Stimulated activated CD8-positive, alpha-beta memory T cell treated with anti-CD3 and anti-CD28 coated beads, Interleukin-12 subunit alpha, Interleukin-12 subunit beta, amount 100 ng/mL, for 24 hours (primary cell): ENCODE results near the gene PRSS1.

Source experiments
- DNase-seq: peaks from one replicate; pipeline ENCODE4 v3.0.0-alpha.2; 2020; ENCODE audit errors: extremely low read depth

PRSS1 gene

GRCh38 chr7:142793156-142793555 is 43.9 kb downstream of the PRSS1 start:
- DNase-seq: no peak

DNA sequence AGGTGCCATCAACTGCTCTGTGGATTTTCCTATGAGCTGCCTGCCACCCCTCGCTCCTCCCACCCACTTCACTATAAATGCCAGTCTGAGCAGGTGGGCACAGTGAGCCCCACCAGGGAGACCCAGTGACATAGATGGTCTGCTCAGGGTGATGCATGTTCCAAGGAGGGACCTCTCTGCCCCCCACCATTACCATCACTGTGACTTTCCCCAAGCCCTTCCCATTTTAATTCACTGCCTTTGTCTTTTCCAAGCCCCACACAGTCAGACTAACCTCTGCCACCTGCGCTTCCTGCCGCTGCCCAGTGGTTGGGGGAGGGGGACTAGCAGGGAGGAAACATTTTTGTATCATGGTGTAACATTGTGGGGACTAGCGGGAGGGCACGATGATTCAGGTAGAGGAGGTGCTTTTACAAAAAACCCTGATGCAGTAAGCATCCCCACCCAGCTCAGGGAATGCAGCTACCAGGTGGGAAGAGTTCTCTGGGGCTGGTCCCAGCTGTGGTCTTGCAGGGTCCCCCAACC is 46.1 kb downstream of the PRSS1 start:
- no peak for DNase-seq

DNA sequence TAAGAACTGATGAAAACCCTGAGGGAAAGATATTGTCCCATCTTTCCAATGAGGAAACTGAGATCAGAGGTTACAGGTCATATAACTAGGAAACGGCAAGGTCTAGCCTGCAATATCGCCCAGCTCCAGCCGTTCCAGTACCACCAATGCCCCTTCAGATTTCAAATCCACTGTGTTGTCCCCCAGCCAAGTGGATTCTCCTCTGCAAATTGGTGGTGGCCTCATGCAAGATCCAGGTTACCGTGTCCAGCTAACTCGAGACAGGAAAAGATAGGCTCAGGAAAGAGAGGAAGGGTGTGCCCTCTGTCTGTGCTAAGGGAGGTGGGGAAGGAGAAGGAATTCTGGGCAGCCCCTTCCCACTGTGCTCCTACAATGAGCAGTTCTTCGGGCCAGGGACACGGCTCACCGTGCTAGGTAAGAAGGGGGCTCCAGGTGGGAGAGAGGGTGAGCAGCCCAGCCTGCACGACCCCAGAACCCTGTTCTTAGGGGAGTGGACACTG is 46.8 kb downstream of the PRSS1 start:
- no peak for DNase-seq

GRCh38 chr7:142796501-142797390 is 47.5 kb downstream of the PRSS1 start:
- no peak for DNase-seq

- DNase-seq: no peak
Measured at GRCh38 chr7:142797391-142798377, 48.4 kb downstream of the PRSS1 start.

GRCh38 chr7:142798451-142799436 is 49.5 kb downstream of the PRSS1 start:
- DNase-seq: no peak

DNA sequence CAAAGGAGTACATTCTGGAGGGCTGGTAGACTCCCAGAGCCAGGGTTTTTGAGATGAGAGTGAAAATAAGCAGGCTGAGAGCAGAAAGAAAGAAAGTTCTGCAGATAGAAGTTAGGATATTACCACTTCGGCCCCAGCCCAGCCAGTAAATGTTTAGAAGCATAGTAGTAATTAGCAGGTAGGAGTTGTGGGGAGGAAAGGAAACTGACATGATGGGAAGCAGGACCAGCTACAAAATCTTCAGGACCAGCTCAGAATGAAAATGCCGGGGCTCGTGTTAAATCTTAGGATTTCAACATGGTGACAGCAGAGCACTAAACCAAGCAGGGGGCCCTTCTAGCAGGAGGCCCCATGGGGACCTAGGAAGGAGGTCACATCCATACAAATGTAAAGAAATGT is 50.2 kb downstream of the PRSS1 start:
- no peak for DNase-seq

DNA sequence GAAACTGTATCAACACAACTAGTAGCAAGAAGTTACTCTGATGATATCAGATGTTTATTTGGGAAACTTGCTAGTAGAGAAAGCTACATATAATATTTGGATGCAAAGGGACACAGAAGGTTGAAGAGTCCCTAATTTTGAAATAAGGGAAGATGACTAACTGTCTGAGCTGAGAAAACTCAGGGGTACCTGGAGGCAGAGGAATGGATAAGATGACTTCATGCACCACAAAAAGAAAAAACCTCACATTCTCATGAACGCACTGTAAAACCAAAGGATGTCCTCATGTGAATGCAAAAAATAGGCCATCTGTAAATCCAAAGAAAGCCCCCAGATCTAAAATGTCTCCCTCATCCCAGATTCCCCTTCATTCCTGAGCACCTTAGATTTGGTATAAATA is 50.8 kb downstream of the PRSS1 start:
- DNase-seq: no peak

DNA sequence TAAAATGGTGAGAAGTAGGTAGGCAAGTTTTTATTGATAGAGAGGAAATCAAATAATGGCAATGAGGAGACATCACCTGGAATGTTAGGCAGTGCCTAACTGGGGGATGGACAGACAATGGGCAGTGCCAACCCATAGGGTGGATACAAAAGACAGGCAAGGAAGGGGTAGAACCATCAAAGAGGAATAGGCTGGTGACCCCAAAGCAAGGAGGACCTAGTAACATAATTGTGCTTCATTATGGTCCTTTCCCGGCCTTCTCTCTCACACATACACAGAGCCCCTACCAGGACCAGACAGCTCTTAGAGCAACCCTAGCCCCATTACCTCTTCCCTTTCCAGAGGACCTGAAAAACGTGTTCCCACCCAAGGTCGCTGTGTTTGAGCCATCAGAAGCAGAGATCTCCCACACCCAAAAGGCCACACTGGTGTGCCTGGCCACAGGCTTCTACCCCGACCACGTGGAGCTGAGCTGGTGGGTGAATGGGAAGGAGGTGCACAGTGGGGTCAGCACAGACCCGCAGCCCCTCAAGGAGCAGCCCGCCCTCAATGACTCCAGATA is 51.5 kb downstream of the PRSS1 start:
- DNase-seq: no peak

GRCh38 chr7:142801601-142802295 is 52.5 kb downstream of the PRSS1 start:
- no peak for DNase-seq

- DNase-seq: no peak
Measured at GRCh38 chr7:142802301-142802700, 53.0 kb downstream of the PRSS1 start.
